ENCODE data around the gene AGRP.

DNA sequence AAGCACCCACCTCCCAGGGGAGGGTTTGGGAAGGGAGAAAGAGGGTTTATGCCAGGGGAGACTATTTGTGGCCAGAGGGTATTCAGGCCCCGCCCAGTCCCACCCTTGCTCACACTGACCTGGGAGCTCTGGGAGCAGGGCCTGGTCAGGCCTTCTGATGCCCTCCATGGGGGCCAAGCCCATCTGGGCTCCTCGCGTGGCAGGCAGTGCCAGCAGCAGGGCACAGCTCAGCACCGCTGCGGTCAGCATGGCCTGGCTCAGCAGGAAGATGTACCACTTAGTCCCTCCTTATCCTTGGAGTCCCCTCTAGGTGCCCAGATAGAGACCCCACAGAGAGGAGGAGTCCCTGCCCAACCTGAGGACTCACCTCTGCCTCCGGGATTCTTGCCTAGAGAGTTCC is at the start of gene AGRP:
- no peak for TF ChIP-seq POLR2AphosphoS5 (IDR thresholded peaks at IDR 0.05)
- TF ChIP-seq CTCF (IDR thresholded peaks at IDR 0.05): no peak
- no peak for TF ChIP-seq POLR2A (IDR thresholded peaks at IDR 0.05)

Data from transverse colon (tissue), 4 donors.